Lung (tissue), 12 donors: ENCODE results near the gene CUBN. TPM values are rescaled to one million over a fixed set of nuclear protein-coding genes. Genes with fewer than 3 reads are reported as not detected.
A peak's percentile ranks its signal among the peaks of the same experiment; 100 is the strongest.
"Not testable (repeated sequence)": the region's sequence is repeated elsewhere in the genome, so short reads cannot be mapped to it uniquely, and the experiment has no call there.

ENCODE experiments used
- ATAC-seq: fragments of 200-7000 bp; cut with Tn5 transposase; one replicate; pipeline ENCODE4 v1.9.1; 2020; ENCODE audit warnings: moderate number of reproducible peaks; ENCODE audit not compliant: insufficient read depth, low FRiP score
- DNase-seq, 3 donors: peaks; one replicate each; pipeline ENCODE4 v3.0.0-alpha.2; 2013 to 2017
- H3K27ac ChIP-seq, 2 donors: one replicate each; pipeline ENCODE4 v1.5.1; 2013; ENCODE audit warnings: mild to moderate bottlenecking in 2 of 2, moderate library complexity in 2 of 2, control low read depth in 1 of 2, inconsistent platforms in 1 of 2, low read depth in 1 of 2, low read length in 1 of 2
- H3K27me3 ChIP-seq, 3 donors: one replicate each; pipeline ENCODE4 v1.5.1; 2013; ENCODE audit warnings: low read length in 2 of 3; ENCODE audit not compliant: control insufficient read depth in 3 of 3, insufficient read depth in 3 of 3
- H3K36me3 ChIP-seq, 4 donors: one replicate each; pipeline ENCODE4 v1.5.1; 2013; ENCODE audit warnings: low read length in 4 of 4, mild to moderate bottlenecking in 1 of 4, moderate library complexity in 1 of 4; ENCODE audit not compliant: control insufficient read depth in 4 of 4, insufficient read depth in 4 of 4
- H3K4me1 ChIP-seq, 5 donors: one replicate each; pipeline ENCODE4 v1.5.1; 2013; ENCODE audit warnings: low read length in 5 of 5, mild to moderate bottlenecking in 2 of 5, moderate library complexity in 1 of 5; ENCODE audit not compliant: control insufficient read depth in 5 of 5, insufficient read depth in 5 of 5
- H3K4me3 ChIP-seq: one replicate; pipeline ENCODE4 v1.5.1; 2013; ENCODE audit warnings: mild to moderate bottlenecking, control low read depth, moderate library complexity
- H3K9ac ChIP-seq, 2 donors: one replicate each; pipeline ENCODE4 v1.5.1; 2013; ENCODE audit warnings: low read length in 2 of 2, control low read depth in 1 of 2; ENCODE audit not compliant: insufficient read depth in 1 of 2
- H3K9me3 ChIP-seq, 4 donors: one replicate each; pipeline ENCODE4 v1.5.1; 2013; ENCODE audit warnings: low read length in 3 of 4, mild to moderate bottlenecking in 1 of 4, moderate library complexity in 1 of 4; ENCODE audit not compliant: control insufficient read depth in 4 of 4, insufficient read depth in 3 of 4
- CTCF ChIP-seq: IDR thresholded peaks from 2 replicates; pipeline ENCODE4 v1.5.1; 2012; ENCODE audit warnings: mild to moderate bottlenecking; ENCODE audit errors: control extremely low read depth, extremely low read depth
- WGBS, 2 donors: extraction: QIAGEN DNeasy Blood & Tissue Kit; methylation state at CpG; one replicate each; pipeline ENCODE4 v1.1.7; 2013; 5-methylcytosine and 5-hydroxymethylcytosine counted together
- polyA plus RNA-seq, 2 donors: library from polyadenylated mRNA; stranded (reverse); fragments of 200-250 nt; gene quantifications; one replicate each; pipeline ENCODE4 v1.2.1, GENCODE V29; 2013
- total RNA-seq, 2 donors: library from RNA; depleted of rRNA in 1 of 2; stranded (reverse); fragments of >200 nt in 1 of 2; gene quantifications; one replicate each; pipeline ENCODE4 v1.2.1, GENCODE V29; 2014 to 2021
- donor health status: control.
- donor health status: control.
- donor health status: Bipolar disorder and iron deficiency.
- donor health status: healthy.
- donor health status: DM: yes; HTN: yes; CAD: no.

Gene CUBN
- total and polyA plus RNA-seq, 4 donors = 0.33 to 5.1 (median 1.0) TPM

- H3K9me3 ChIP-seq = no peaks in the 10 kb centered on the region
- ATAC-seq (no peak), DNase-seq (no peak)
- WGBS, 2 donors = 86 to 95% methylated on average over 5 of the region's 5 CpGs
- TF ChIP-seq CTCF = no peak
- H3K27ac ChIP-seq = no peak overlapping the region
- H3K4me1 ChIP-seq = peaks cover 0 to 13% (median 0%) of the 10 kb centered on the region in 5 donors
- no peaks in the 10 kb centered on the region for H3K27me3 ChIP-seq
- H3K4me3 ChIP-seq = no peak overlapping the region
- H3K36me3 ChIP-seq = no peaks in the 10 kb centered on the region
- no peak overlapping the region for H3K9ac ChIP-seq
Measured at GRCh38 chr10:17116193-17116592, 13.4 kb downstream of the CUBN start.

- Histone ChIP-seq H3K27ac (no peak overlapping the region), H3K36me3 (no peaks in the 10 kb centered on the region), H3K27me3 (no peaks in the 10 kb centered on the region), H3K9ac (no peak overlapping the region), H3K4me3 (no peak overlapping the region), H3K9me3 (no peaks in the 10 kb centered on the region), H3K4me1 (peaks cover 0 to 13% (median 0%) of the 10 kb centered on the region in 5 donors)
- ATAC-seq (no peak), DNase-seq (no peak)
- WGBS, 2 donors = 81 to 89% methylated on average over 5 of the region's 5 CpGs
- no peak for TF ChIP-seq CTCF
Measured at GRCh38 chr10:17115683-17116082, 13.9 kb downstream of the CUBN start.

DNA sequence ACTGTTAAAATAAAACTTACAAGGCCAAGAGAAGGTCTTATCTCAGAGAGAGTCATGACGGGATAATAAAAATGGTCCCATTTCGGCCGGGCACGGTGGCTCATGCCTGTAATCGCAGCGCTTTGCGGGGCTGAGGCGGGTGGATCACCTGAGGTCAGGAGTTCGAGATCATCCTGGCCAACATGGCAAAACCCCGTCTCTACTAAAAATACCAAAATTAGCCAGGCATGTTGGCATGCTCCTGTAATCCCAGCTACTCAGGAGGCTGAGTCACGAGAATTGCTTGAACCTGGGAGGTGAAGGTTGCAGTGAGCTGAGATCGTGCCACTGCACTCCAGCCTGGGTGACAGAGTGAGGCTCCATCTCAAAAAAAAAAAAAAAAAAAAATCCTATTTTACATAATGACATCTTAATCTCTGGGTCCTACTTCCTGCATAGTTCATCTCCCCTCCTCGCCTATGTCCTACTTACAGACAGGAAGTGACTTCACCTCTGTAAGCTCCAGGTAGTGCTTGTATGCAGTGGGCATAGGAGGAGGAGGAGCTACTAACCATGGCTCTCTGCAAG, 14.7 kb downstream of the CUBN start:
- not testable (repeated sequence) for DNase-seq, H3K27me3 ChIP-seq, H3K9ac ChIP-seq, H3K36me3 ChIP-seq, H3K9me3 ChIP-seq, H3K27ac ChIP-seq, H3K4me3 ChIP-seq, ATAC-seq
- 95 to 96% methylated on average over 13 of the region's 13 CpGs for WGBS, 2 donors
- H3K4me1 ChIP-seq = peaks cover 0 to 13% (median 0%) of the 10 kb centered on the region in 5 donors

- no peaks in the 10 kb centered on the region for H3K9me3 ChIP-seq
- H3K36me3 ChIP-seq = no peaks in the 10 kb centered on the region
- peak; percentile 88 to 96 (median 93) for DNase-seq
- H3K27ac ChIP-seq = no peak overlapping the region
- peaks cover 0 to 13% (median 0%) of the 10 kb centered on the region in 5 donors for H3K4me1 ChIP-seq
- no peak for TF ChIP-seq CTCF
- H3K4me3 ChIP-seq = no peak overlapping the region
- ATAC-seq = no peak
- no peaks in the 10 kb centered on the region for H3K27me3 ChIP-seq
- 60 to 71% methylated on average over 7 of the region's 7 CpGs for WGBS, 2 donors
- no peak overlapping the region for H3K9ac ChIP-seq
Measured at GRCh38 chr10:17113889-17114540, 15.6 kb downstream of the CUBN start.
